A549 (cell line): ENCODE results near the gene PAQR5. TPM values are rescaled to one million over a fixed set of nuclear protein-coding genes. Genes with fewer than 3 reads are reported as not detected.
"Not testable (repeated sequence)": the region's sequence is repeated elsewhere in the genome, so short reads cannot be mapped to it uniquely, and the experiment has no call there.

Experiments
- ATAC-seq, 2 experiments: fragments of 200-7000 bp in 1 of 2; fragments of >200 bp in 1 of 2; cut with Nextera tagmentation in 1 of 2; cut with Tn5 transposase in 1 of 2; 3 replicates each; pipeline versions ENCODE4 v1.8.0 to v1.9.1; 2018 to 2020; ENCODE audit warnings: mild to moderate bottlenecking in 1 of 2, moderate library complexity in 1 of 2
- CTCF ChIA-PET: fragments of 300-600 bp; sonication (Branson Sonifier 250); formaldehyde crosslinking; extraction: SDS; loops from one replicate; lab custom pipeline; 2021; ENCODE audit warnings: antibody characterized with exemption, inconsistent platforms; lab: Yijun Ruan, JAX
- POLR2A ChIA-PET: fragments of 350-600 bp; formaldehyde crosslinking; extraction: SDS; loops from one replicate; lab custom pipeline; 2021; ENCODE audit warnings: antibody characterized with exemption, inconsistent platforms; lab: Yijun Ruan, JAX
- DNase-seq, 2 experiments: peaks; one replicate each; pipeline versions ENCODE4 v3.0.0 to v3.0.0-alpha.2; 2011 to 2016; ENCODE audit warnings: low read depth in 1 of 2, low spot score in 1 of 2
- FAIRE-seq: peaks from 2 replicates; lab custom pipeline; 2011; peaks lifted over from hg19 to GRCh38; lab: Jason Lieb, UNC
- H3K27ac ChIP-seq, 2 experiments: fragments of >200 bp; sonication (Bioruptor Twin); formaldehyde crosslinking; 3 replicates each; pipeline ENCODE4 v1.5.1; 2016 to 2017
- H3K4me1 ChIP-seq: fragments of >200 bp; sonication (Bioruptor Twin); formaldehyde crosslinking; 3 replicates; pipeline ENCODE4 v1.6.1; 2016
- H3K4me2 ChIP-seq: fragments of >200 bp; sonication (Bioruptor Twin); formaldehyde crosslinking; 3 replicates; pipeline ENCODE4 v1.6.1; 2016
- H3K4me3 ChIP-seq: fragments of >200 bp; sonication (Bioruptor Twin); formaldehyde crosslinking; 3 replicates; pipeline ENCODE4 v1.5.1; 2016
- H3K9me3 ChIP-seq: fragments of >200 bp; sonication (Bioruptor Twin); formaldehyde crosslinking; 3 replicates; pipeline ENCODE4 v1.6.1; 2016
- ATOH8 ChIP-seq: fragments of 250-450 bp; sonication (Bioruptor Pico); IDR thresholded peaks from 2 replicates; pipeline ENCODE4 v1.5.0; 2020; ENCODE audit warnings: low read depth, mild to moderate bottlenecking, moderate library complexity
- BCL3 ChIP-seq: fragments of >200 bp; sonication (Bioruptor Twin); formaldehyde crosslinking; IDR thresholded peaks from 3 replicates; pipeline ENCODE4 v1.6.1; 2016
- CBX2 ChIP-seq: fragments of 200-600 bp; sonication (generic); IDR thresholded peaks from 2 replicates; pipeline ENCODE4 v1.6.1; 2016; ENCODE audit warnings: low read depth, mild to moderate bottlenecking, borderline replicate concordance
- CEBPB ChIP-seq, 2 experiments: fragments of >200 bp in 1 of 2; sonication (Bioruptor Twin) in 1 of 2; formaldehyde crosslinking in 1 of 2; IDR thresholded peaks; 2 replicates each; pipeline ENCODE4 v1.6.1; 2012 to 2016
- EHMT2 ChIP-seq: fragments of 200-600 bp; sonication (generic); IDR thresholded peaks from 2 replicates; pipeline ENCODE4 v1.6.1; 2016; ENCODE audit warnings: antibody characterized with exemption, low read depth, mild to moderate bottlenecking, moderate library complexity
- ELK1 ChIP-seq: fragments of 150-350 bp; IDR thresholded peaks from 2 replicates; pipeline ENCODE4 v1.6.1; 2014; ENCODE audit warnings: low read depth, mild to moderate bottlenecking, low read length
- GATA3 ChIP-seq: IDR thresholded peaks from 2 replicates; pipeline ENCODE4 v1.6.1; 2012; ENCODE audit warnings: borderline replicate concordance
- HOXB13 ChIP-seq: fragments of 250-450 bp; sonication (Bioruptor Pico); IDR thresholded peaks from 2 replicates; pipeline ENCODE4 v1.5.0; 2020; ENCODE audit warnings: low read depth, mild to moderate bottlenecking, moderate library complexity
- HOXB5 ChIP-seq: fragments of 250-450 bp; sonication (Bioruptor Pico); IDR thresholded peaks from 2 replicates; pipeline ENCODE4 v1.5.0; 2020; ENCODE audit warnings: mild to moderate bottlenecking, moderate library complexity
- JUN ChIP-seq, 2 experiments: fragments of >200 bp; sonication (Bioruptor Twin); formaldehyde crosslinking; IDR thresholded peaks; 2 replicates in 1 of 2; 3 replicates in 1 of 2; pipeline ENCODE4 v1.6.1; 2016 to 2017
- KDM5A ChIP-seq: fragments of 200-600 bp; sonication (generic); IDR thresholded peaks from 2 replicates; pipeline ENCODE4 v1.6.1; 2016; ENCODE audit warnings: antibody characterized with exemption, mild to moderate bottlenecking
- MAFK ChIP-seq: fragments of 450-650 bp; IDR thresholded peaks from 2 replicates; pipeline ENCODE4 v1.6.1; 2014; ENCODE audit not compliant: partially characterized antibody
- NFE2L2 ChIP-seq: fragments of 150-350 bp; conservative IDR thresholded peaks from 2 replicates; pipeline ENCODE4 v1.6.1; 2014; ENCODE audit warnings: low read length
- PBX3 ChIP-seq: IDR thresholded peaks from 2 replicates; pipeline ENCODE4 v1.6.1; 2012
- POLR2AphosphoS2 ChIP-seq: conservative IDR thresholded peaks from 2 replicates; pipeline ENCODE4 v1.6.1; 2012; ENCODE audit warnings: low read length, improper control_type of control experiment, inconsistent platforms
- RAD21 ChIP-seq, 2 experiments: fragments of >200 bp in 1 of 2; sonication (Bioruptor Twin) in 1 of 2; formaldehyde crosslinking in 1 of 2; IDR thresholded peaks in 1 of 2; conservative IDR thresholded peaks in 1 of 2; 2 replicates in 1 of 2; 3 replicates in 1 of 2; pipeline ENCODE4 v1.6.1; 2012 to 2018; ENCODE audit warnings: inconsistent platforms in 1 of 2
- RFX5 ChIP-seq: fragments of 450-650 bp; IDR thresholded peaks from 2 replicates; pipeline ENCODE4 v1.7.1; 2014; ENCODE audit warnings: antibody characterized with exemption, mild to moderate bottlenecking, moderate library complexity
- SREBF2 ChIP-seq: fragments of 450-650 bp; IDR thresholded peaks from 2 replicates; pipeline ENCODE4 v1.6.1; 2014; ENCODE audit warnings: mild to moderate bottlenecking, moderate library complexity
- TFCP2L1 ChIP-seq: fragments of 250-450 bp; sonication (Bioruptor Pico); IDR thresholded peaks from 2 replicates; pipeline ENCODE4 v1.5.0; 2021; ENCODE audit warnings: mild to moderate bottlenecking
- USF2 ChIP-seq: fragments of 450-650 bp; IDR thresholded peaks from 2 replicates; pipeline ENCODE4 v1.6.1; 2014; ENCODE audit warnings: antibody characterized with exemption
- ZC3H11A ChIP-seq: fragments of 450-650 bp; IDR thresholded peaks from 2 replicates; pipeline ENCODE4 v1.6.1; 2014; ENCODE audit warnings: antibody characterized with exemption, mild to moderate bottlenecking
- ZFP36 ChIP-seq: fragments of 450-650 bp; IDR thresholded peaks from 2 replicates; pipeline ENCODE4 v1.6.1; 2014; ENCODE audit warnings: borderline replicate concordance; ENCODE audit not compliant: partially characterized antibody
- ZNF302 ChIP-seq: fragments of 250-450 bp; sonication (Bioruptor Pico); IDR thresholded peaks from 2 replicates; pipeline ENCODE4 v1.9.0; 2021; ENCODE audit warnings: inconsistent platforms, mild to moderate bottlenecking, moderate library complexity
- WGBS: methylation state at CpG from one replicate; pipeline ENCODE4 v1.1.6; 2017; ENCODE audit errors: missing lambda C conversion rate; 5-methylcytosine and 5-hydroxymethylcytosine counted together
- polyA plus RNA-seq, 4 experiments: library from polyadenylated mRNA; depleted of rRNA in 3 of 4; stranded (reverse); fragments of >200 nt; fragmentation: RNase III in 1 of 4; extraction: RNeasy Plus Mini Kit Qiagen cat#74134 plus additional on column Dnase treatment in 1 of 4; gene quantifications; 2 replicates in 3 of 4; 3 replicates in 1 of 4; pipeline ENCODE4 v1.2.3, GENCODE V29; 2011 to 2017

Gene PAQR5
- polyA plus RNA-seq, 2 of the 4 experiments (the other 2 are of a cell fraction), result 104 to 114 TPM

- DNase-seq, result no peak
- H3K4me1 ChIP-seq, result peaks cover 47% of the 10 kb centered on the region
- ATAC-seq, result no peak
- 25% methylated on average over 1 of the region's 1 CpG for WGBS
- no peaks in the 10 kb centered on the region for H3K9me3 ChIP-seq
- CTCF ChIA-PET, result no interaction called here
- TF ChIP-seq ZC3H11A (no peak), TFCP2L1 (no peak), JUN (IDR thresholded peaks at IDR 0.05) (no peak), KDM5A (no peak), EHMT2 (no peak), BCL3 (no peak), ZFP36 (no peak), SREBF2 (no peak), CBX2 (no peak), RAD21 (conservative IDR thresholded peaks at IDR 0.05 in 1 of 2, IDR thresholded peaks at IDR 0.05 in 1 of 2) (no peak), ELK1 (no peak), USF2 (no peak)
- no peak for FAIRE-seq
- H3K4me3 ChIP-seq, result no peak overlapping the region
- peak overlapping the region; percentile 57 for H3K4me2 ChIP-seq
- POLR2A ChIA-PET, result no interaction called here
- H3K27ac ChIP-seq, result peak overlapping the region in 1 of 2 experiments; percentile 36; a peak in 4 of 6 replicates
These were observed 38.4 kb downstream of the PAQR5 start for GRCh38 chr15:69337138-69337537.

GRCh38 chr15:69338535-69339213 lies 40.0 kb downstream of the PAQR5 start:
- WGBS, result 75% methylated on average over 8 of the region's 8 CpGs
- ChIA-PET CTCF (interaction anchor here (1.4 kb wide), 1 partner anchor 11 kb away, joined by 3 read pairs; no protein-coding TSS in a partner anchor), POLR2A (no interaction called here)
- H3K27ac ChIP-seq, result peak overlapping the region in 1 of 2 experiments; percentile 36; a peak in 3 of 6 replicates
- no peak overlapping the region for H3K4me3 ChIP-seq
- H3K4me1 ChIP-seq, result peaks cover 43% of the 10 kb centered on the region
- FAIRE-seq, result no peak
- TF ChIP-seq PBX3, result no peak
- TF ChIP-seq HOXB5, result 0 out of 2 replicates have a peak, but pooled peaks have one; percentile 18
- peak; percentile 64; the same call in 1 of the 2 replicates for TF ChIP-seq HOXB13
- no peak for TF ChIP-seq USF2
- no peak for TF ChIP-seq TFCP2L1
- TF ChIP-seq CEBPB (IDR thresholded peaks at IDR 0.05), result no peak
- 0 out of 2 replicates have a peak, but pooled peaks have one; percentile 22 for TF ChIP-seq ZNF302 (CRISPR knock-in tag)
- no peak for TF ChIP-seq JUN (IDR thresholded peaks at IDR 0.05)
- no peak for TF ChIP-seq RFX5
- TF ChIP-seq NFE2L2, result no peak
- TF ChIP-seq MAFK, result no peak
- TF ChIP-seq RAD21 (conservative IDR thresholded peaks at IDR 0.05 in 1 of 2, IDR thresholded peaks at IDR 0.05 in 1 of 2), result no peak
- TF ChIP-seq POLR2AphosphoS2, result no peak
- no peak for TF ChIP-seq GATA3
- TF ChIP-seq ATOH8, result 0 out of 2 replicates have a peak, but pooled peaks have one; percentile 58
- peak in 1 of 2 experiments; percentile 21 for DNase-seq
- peak in 1 of 2 experiments; percentile 41; a peak in 2 of 6 replicates for ATAC-seq
- H3K4me2 ChIP-seq, result peak overlapping the region; percentile 32
- H3K9me3 ChIP-seq, result no peaks in the 10 kb centered on the region

GRCh38 chr15:69339214-69339543 lies 40.5 kb downstream of the PAQR5 start:
- H3K9me3 ChIP-seq, H3K4me3 ChIP-seq, ATAC-seq, DNase-seq, FAIRE-seq, POLR2A ChIA-PET, CTCF ChIA-PET: not testable (repeated sequence)
- Histone ChIP-seq H3K27ac (peak overlapping the region in 1 of 2 experiments; percentile 36; a peak in 2 of 6 replicates), H3K4me2 (peak overlapping the region; percentile 32; the same call in 2 of the 3 replicates), H3K4me1 (peaks cover 44% of the 10 kb centered on the region)
- WGBS, result 93% methylated on average over 6 of the region's 6 CpGs
